HepG2 (cell line): ENCODE measurements around the gene BPIFB6. TPM values are rescaled to one million over a fixed set of nuclear protein-coding genes. Genes with fewer than 3 reads are reported as not detected.

Source experiments
- ASH2L ChIP-seq: fragments of 300-600, 200-600 bp; sonication (generic); IDR thresholded peaks from 2 replicates; pipeline ENCODE4 v1.7.0; 2017; ENCODE audit warnings: low read depth, mild to moderate bottlenecking, moderate library complexity, mixed read lengths, low read length; ENCODE audit not compliant: insufficient read length
- CENPT ChIP-seq: sonication (generic); formaldehyde crosslinking; IDR thresholded peaks from 2 replicates; pipeline ENCODE4 v1.8.0; 2022; ENCODE audit warnings: low read depth, mild to moderate bottlenecking, moderate library complexity, missing genetic modification reagents
- MXD4 ChIP-seq: IDR thresholded peaks from 2 replicates; pipeline ENCODE4 v1.6.1; 2016; ENCODE audit warnings: mild to moderate bottlenecking, missing biosample characterization, missing genetic modification reagents
- NBN ChIP-seq: fragments of 450-650 bp; conservative IDR thresholded peaks from 2 replicates; pipeline ENCODE4 v1.6.1; 2017
- NFATC3 ChIP-seq: sonication (generic); formaldehyde crosslinking; IDR thresholded peaks from 2 replicates; pipeline ENCODE4 v1.5.1; 2020; ENCODE audit warnings: mild to moderate bottlenecking, missing genetic modification reagents
- NRL ChIP-seq: sonication (generic); formaldehyde crosslinking; IDR thresholded peaks from 2 replicates; pipeline ENCODE4 v1.5.0; 2020; ENCODE audit warnings: missing genetic modification reagents, mild to moderate bottlenecking, moderate library complexity, borderline replicate concordance
- SIN3A ChIP-seq: IDR thresholded peaks from 2 replicates; pipeline ENCODE4 v1.6.1; 2011; ENCODE audit warnings: low read depth, mild to moderate bottlenecking, control low read depth, low read length, borderline replicate concordance
- ZBTB38 ChIP-seq: sonication (generic); formaldehyde crosslinking; IDR thresholded peaks from 2 replicates; pipeline ENCODE4 v1.5.1; 2020; ENCODE audit warnings: mild to moderate bottlenecking, missing genetic modification reagents
- ZBTB40 ChIP-seq, 2 experiments: fragments of 450-650 bp in 1 of 2; sonication (generic) in 1 of 2; formaldehyde crosslinking in 1 of 2; IDR thresholded peaks; 2 replicates each; pipeline versions ENCODE4 v1.6.1 to v1.8.0; 2016 to 2022; ENCODE audit warnings: antibody characterized with exemption in 1 of 2, mild to moderate bottlenecking in 1 of 2, missing genetic modification reagents in 1 of 2
- ZMYM3 ChIP-seq: sonication (generic); formaldehyde crosslinking; IDR thresholded peaks from 2 replicates; pipeline ENCODE4 v1.5.1; 2020; ENCODE audit warnings: mild to moderate bottlenecking, missing genetic modification reagents
- ZNF10 ChIP-seq: sonication (generic); formaldehyde crosslinking; IDR thresholded peaks from 2 replicates; pipeline ENCODE4 v1.4.0; 2020; ENCODE audit warnings: mild to moderate bottlenecking, low read depth, missing genetic modification reagents, borderline replicate concordance
- ZNF44 ChIP-seq: sonication (generic); formaldehyde crosslinking; IDR thresholded peaks from 2 replicates; pipeline ENCODE4 v1.5.1; 2020; ENCODE audit warnings: mild to moderate bottlenecking, missing genetic modification reagents
- ZNF547 ChIP-seq: sonication (generic); formaldehyde crosslinking; IDR thresholded peaks from 2 replicates; pipeline ENCODE4 v1.5.1; 2020; ENCODE audit warnings: mild to moderate bottlenecking, missing genetic modification reagents
- ZNF746 ChIP-seq: sonication (generic); formaldehyde crosslinking; IDR thresholded peaks from 2 replicates; pipeline ENCODE4 v1.8.0; 2022; ENCODE audit warnings: mild to moderate bottlenecking, missing genetic modification reagents
- ZNF781 ChIP-seq: sonication (generic); formaldehyde crosslinking; IDR thresholded peaks from 2 replicates; pipeline ENCODE4 v1.5.1; 2020; ENCODE audit warnings: borderline replicate concordance, mild to moderate bottlenecking, missing genetic modification reagents; ENCODE audit errors: not compliant biosample characterization
- ZNF850 ChIP-seq: sonication (generic); formaldehyde crosslinking; conservative IDR thresholded peaks from 2 replicates; pipeline ENCODE4 v1.9.0; 2021; ENCODE audit warnings: mild to moderate bottlenecking, missing genetic modification reagents
- ZNF878 ChIP-seq: sonication (generic); formaldehyde crosslinking; IDR thresholded peaks from 2 replicates; pipeline ENCODE4 v1.8.1; 2023; ENCODE audit warnings: mild to moderate bottlenecking, missing genetic modification reagents, moderate library complexity
- polyA plus RNA-seq, 8 experiments: library from polyadenylated mRNA; depleted of rRNA in 3 of 8; stranded (reverse) in 7 of 8; unstranded in 1 of 8; fragments of >200 nt; fragmentation: Illumina TruSeq in 4 of 8; extraction: Trizol in 4 of 8; gene quantifications; 2 replicates each; pipeline versions ENCODE4 v1.2.1 to v1.2.3, GENCODE V29; 2011 to 2016; ENCODE audit warnings: low read depth in 4 of 8, missing spikeins in 1 of 8, mixed read lengths in 1 of 8; ENCODE audit not compliant: insufficient read depth in 1 of 8
- total RNA-seq, 5 experiments: library from RNA; depleted of rRNA; stranded (reverse); fragments of >200 nt; fragmentation: Illumina TruSeq; extraction: Trizol; gene quantifications; 2 replicates each; pipeline ENCODE4 v1.2.3, GENCODE V29; 2016; ENCODE audit warnings: low read depth in 1 of 5

BPIFB6 gene
- total and polyA plus RNA-seq, 2 of the 13 experiments (the other 11 are each of a cell fraction or from before 2014, with no cell fraction given), result 0.13 to 1.7 TPM

DNA sequence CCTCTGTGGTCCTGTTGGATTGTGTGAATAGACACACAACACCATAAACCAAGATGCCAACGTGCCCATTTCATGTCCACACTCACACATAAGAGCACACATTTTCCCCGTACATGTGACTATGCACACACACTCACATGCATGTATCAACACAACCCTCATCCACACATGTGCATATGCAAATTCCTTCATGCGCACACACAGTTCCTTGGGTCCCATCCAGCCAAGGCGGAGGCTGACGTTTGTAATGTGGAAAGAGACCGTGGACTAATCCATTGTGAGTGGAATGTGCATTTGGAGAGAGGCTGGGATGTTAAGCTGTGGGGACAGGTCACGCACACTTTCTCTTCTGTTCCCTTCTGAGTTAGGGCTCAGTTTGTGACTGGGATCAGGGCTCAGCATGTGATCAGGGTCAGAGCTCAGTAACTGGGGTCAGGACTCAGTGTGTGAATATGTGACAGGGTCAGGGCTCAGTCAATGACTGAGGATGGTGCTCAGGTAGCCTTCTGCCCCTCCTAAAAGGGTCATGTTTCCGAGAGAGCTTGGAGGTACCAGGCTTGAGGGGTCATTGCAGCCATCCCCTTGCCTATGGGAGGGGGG is 24.6 kb upstream of the BPIFB6 start (continued):
- no peak for TF ChIP-seq ZBTB40 (IDR thresholded peaks at IDR 0.05)
- TF ChIP-seq ZBTB40 (CRISPR knock-in tag; IDR thresholded peaks at IDR 0.05), result no peak
- no peak for TF ChIP-seq ZNF746
- TF ChIP-seq CENPT, result no peak
- TF ChIP-seq ZBTB38, result peak; percentile 40; the same call in 1 of the 2 replicates
- 0 out of 2 replicates have a peak, but pooled peaks have one; percentile 90 for TF ChIP-seq NFATC3
- no peak for TF ChIP-seq ZNF44 (CRISPR knock-in tag)
- no peak for TF ChIP-seq SIN3A
- TF ChIP-seq ZMYM3 (CRISPR knock-in tag), result peak; percentile 86
- no peak for TF ChIP-seq ZNF850 (CRISPR knock-in tag)
- TF ChIP-seq NRL (CRISPR knock-in tag), result no peak
- no peak for TF ChIP-seq NBN
- no peak for TF ChIP-seq ASH2L
- no peak for TF ChIP-seq ZNF547 (CRISPR knock-in tag)
- TF ChIP-seq ZNF781 (CRISPR knock-in tag), result no peak
- no peak for TF ChIP-seq ZNF878 (CRISPR knock-in tag)
- no peak for TF ChIP-seq MXD4 (CRISPR knock-in tag)
- TF ChIP-seq ZNF10 (CRISPR knock-in tag), result no peak
